GM18508 (cell line): ENCODE measurements around the gene CYP4F11.
"Not testable (repeated sequence)": the region's sequence is repeated elsewhere in the genome, so short reads cannot be mapped to it uniquely, and the experiment has no call there.

Source experiments
- ATAC-seq: cut with Tn5 transposase; IDR thresholded peaks from one replicate; pipeline ENCODE4 v1.9.1; 2021; ENCODE audit warnings: moderate number of reproducible peaks; ENCODE audit not compliant: insufficient read depth, unreplicated experiment

The CYP4F11 gene

GRCh38 chr19:15923702-15924101 lies 10.6 kb downstream of the CYP4F11 start:
- ATAC-seq, result no peak

- ATAC-seq, result no peak
Observed at GRCh38 chr19:15922021-15922420, 12.3 kb downstream of the CYP4F11 start.

GRCh38 chr19:15919243-15919642 lies 15.1 kb downstream of the CYP4F11 start:
- no peak for ATAC-seq

- ATAC-seq, result no peak
Observed at GRCh38 chr19:15915109-15915508, 19.2 kb downstream of the CYP4F11 start.

- ATAC-seq, result no peak
Observed at GRCh38 chr19:15913830-15914229, 20.5 kb downstream of the CYP4F11 start.

GRCh38 chr19:15913384-15913783 lies 20.9 kb downstream of the CYP4F11 start:
- no peak for ATAC-seq

GRCh38 chr19:15911599-15912235 lies 22.6 kb downstream of the CYP4F11 start:
- ATAC-seq, result no peak

- no peak for ATAC-seq
Observed at GRCh38 chr19:15905026-15905425, 29.3 kb downstream of the CYP4F11 start.

- ATAC-seq, result not testable (repeated sequence)
Observed at GRCh38 chr19:15902898-15903297, 31.4 kb downstream of the CYP4F11 start.

GRCh38 chr19:15902254-15902653 lies 32.1 kb downstream of the CYP4F11 start:
- no peak for ATAC-seq

- no peak for ATAC-seq
Observed at GRCh38 chr19:15900504-15900903, 33.8 kb downstream of the CYP4F11 start.

- not testable (repeated sequence) for ATAC-seq
Observed at GRCh38 chr19:15900032-15900431, 34.3 kb downstream of the CYP4F11 start.

GRCh38 chr19:15899561-15899960 lies 34.8 kb downstream of the CYP4F11 start:
- ATAC-seq, result not testable (repeated sequence)

- ATAC-seq, result no peak
Observed at GRCh38 chr19:15897738-15898276, 36.5 kb downstream of the CYP4F11 start, which contains the start of gene CYP4F2. TSS of gene CYP4F2 (minus strand) at chr19:15898074. CDS start at chr19:15897611, 463 bp downstream.

GRCh38 chr19:15897026-15897737 lies 37.1 kb downstream of the CYP4F11 start:
- no peak for ATAC-seq

GRCh38 chr19:15895876-15896430 lies 38.4 kb downstream of the CYP4F11 start:
- ATAC-seq, result no peak

GRCh38 chr19:15894359-15894758 lies 40.0 kb downstream of the CYP4F11 start:
- ATAC-seq, result no peak

- no peak for ATAC-seq
Observed at GRCh38 chr19:15893477-15893876, 40.9 kb downstream of the CYP4F11 start.

- ATAC-seq, result no peak
Observed at GRCh38 chr19:15892012-15892411, 42.3 kb downstream of the CYP4F11 start.

- ATAC-seq, result no peak
Observed at GRCh38 chr19:15891434-15891833, 42.9 kb downstream of the CYP4F11 start.

- not testable (repeated sequence) for ATAC-seq
Observed at GRCh38 chr19:15889339-15889738, 45.0 kb downstream of the CYP4F11 start.
